NCI-H146 treated with DMSO at 0.1 percent for 48 hours (cell line): ENCODE data around the gene STK11.

ENCODE experiments used
- DNase-seq: peaks from one replicate; lab custom pipeline; 2025; ENCODE audit not compliant: unreplicated experiment; lab: John Stamatoyannopoulos, UW

Gene STK11

DNA sequence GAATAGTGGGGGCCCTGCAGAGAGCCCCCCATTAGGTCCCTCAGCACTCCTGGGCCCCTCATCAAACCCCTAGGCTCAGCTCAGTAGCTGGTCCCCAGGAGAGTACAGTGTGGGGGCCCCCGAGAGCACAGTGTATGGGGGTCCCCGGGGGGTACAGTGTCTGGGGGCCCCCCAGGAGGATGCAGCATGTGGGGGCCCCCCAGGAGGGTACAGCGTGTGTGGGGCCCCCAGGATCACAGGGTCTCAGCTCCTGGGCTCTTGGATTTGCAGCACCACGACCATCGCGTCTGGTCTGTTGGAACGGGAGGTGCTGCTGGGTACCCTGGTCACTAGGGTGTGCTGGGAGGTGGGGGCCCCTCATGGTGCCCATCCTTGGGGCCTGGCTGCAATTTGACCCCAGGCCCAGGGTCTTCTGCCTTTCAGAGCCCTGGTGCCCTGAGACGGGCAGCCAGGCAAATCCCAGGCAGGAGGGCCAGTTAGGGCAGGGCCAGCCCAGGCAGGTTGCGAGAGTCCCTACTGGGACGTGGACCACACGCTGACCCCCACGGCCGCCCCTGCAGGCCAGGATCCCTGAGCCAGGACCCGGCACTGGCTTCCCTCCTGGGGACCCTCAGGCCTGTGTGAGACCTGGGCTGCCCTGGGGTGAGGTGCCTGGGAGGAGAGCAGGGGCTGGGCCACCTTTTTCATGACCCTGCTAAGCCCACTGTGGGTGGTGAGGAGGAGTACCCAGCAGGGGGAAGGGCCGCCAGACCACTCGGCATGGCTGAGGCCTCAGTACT lies 18.7 kb downstream of the STK11 start:
- DNase-seq: no peak

DNA sequence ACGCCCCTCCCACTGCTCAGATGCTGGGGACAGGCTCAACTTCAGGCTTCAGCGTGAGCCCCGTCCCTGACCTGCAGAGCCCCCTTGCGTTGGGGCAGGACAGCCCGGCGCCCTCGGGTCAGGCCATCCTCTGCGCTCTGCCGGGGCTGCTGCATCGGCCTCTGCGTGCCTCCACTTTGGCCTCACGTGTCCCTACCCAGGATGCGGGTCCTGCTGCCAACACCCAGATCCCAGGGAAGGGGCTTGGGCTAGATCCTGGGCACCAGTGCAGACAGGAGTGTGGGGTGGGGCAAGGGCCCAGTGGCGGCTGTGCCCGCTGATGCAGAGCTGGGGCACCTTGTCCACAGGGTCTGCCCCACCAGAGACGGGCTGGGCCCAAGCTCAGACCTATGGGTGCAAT lies 19.3 kb downstream of the STK11 start:
- DNase-seq: no peak

DNA sequence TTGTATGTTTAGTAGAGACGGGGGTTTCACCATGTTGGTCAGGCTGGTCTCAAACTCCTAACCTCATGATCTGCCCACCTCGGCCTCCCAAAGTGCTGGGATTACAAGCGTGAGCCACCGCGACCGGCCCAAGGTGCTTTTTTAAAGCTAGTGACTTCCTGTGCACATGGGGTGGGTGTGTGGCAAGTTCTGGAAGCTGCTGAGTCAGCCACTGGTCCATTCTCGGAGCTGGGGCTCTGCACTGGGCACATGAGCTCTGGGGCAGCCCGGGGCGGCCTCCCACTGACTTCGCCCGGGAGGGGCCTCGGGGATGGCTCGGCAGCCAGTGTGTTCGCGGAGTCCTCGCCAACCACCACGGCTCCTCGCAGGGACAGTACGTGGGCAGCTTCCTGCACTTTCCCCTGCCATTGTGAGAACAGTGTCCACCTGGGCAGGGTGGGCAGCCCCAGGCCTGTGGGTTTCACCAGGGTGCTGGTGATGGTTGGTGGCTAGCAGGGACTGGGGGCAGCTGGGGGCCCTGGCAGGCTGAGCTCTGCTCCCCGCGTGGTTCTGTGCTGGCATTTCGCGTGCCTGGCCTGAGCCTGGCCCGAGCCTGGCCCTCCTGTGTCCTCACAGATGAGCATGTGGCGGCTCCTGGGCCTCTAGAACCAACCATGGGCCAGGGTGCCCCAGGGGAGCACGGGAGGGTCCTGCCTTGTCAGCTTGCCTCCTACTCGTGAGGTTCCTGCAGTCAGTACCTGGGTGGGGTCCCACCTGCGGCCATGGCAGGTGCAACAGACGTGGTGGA lies 20.1 kb downstream of the STK11 start:
- DNase-seq: no peak

DNA sequence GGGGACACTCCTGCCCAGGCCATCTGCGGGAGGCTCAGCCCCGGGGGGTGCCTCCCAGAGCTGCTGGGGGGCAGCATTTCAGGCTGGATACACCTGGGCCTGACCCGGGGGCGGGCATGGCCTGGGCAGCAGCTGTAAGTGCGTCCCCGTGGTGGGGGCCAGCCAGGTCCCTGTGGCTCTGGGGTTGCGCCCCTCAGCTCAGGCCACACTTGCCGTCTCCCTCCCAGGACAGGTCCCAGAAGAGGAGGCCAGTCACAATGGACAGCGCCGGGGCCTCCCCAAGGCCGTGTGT lies 20.6 kb downstream of the STK11 start:
- DNase-seq: no peak

DNA sequence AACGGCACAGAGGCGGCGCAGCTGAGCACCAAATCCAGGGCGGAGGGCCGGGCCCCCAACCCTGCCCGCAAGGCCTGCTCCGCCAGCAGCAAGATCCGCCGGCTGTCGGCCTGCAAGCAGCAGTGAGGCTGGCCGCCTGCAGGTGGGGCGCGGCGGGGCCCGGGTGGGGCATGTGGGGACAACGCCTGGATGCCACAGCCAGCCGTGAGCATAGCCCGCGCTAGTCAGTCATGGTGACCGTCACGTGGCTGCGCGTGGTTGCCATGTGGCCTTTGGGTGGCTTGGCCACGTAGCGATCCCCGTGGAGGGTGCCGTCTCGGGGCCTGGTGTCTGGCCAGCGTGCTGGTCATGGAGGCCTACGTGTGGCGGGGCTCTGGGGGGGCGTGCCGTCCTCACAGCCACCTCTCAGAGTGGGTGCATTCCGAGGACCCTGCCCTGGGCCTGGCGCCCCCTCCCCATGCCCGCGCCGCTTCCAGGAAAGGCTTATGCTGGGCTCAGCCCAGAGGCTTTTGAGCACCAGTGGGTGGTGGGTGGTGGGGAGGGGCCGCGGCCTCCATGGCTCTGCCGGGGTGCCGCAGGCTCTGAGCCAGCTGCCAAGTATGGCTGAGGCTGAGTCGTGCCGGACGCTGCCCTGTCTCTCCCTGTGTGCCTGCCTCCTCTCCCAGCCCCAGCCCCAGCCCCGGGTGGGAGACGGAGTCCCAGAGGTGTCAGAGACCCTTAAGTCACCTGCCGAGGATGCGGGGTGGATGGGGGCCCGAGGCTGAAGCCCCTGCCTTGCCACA lies 21.1 kb downstream of the STK11 start:
- DNase-seq: no peak

DNA sequence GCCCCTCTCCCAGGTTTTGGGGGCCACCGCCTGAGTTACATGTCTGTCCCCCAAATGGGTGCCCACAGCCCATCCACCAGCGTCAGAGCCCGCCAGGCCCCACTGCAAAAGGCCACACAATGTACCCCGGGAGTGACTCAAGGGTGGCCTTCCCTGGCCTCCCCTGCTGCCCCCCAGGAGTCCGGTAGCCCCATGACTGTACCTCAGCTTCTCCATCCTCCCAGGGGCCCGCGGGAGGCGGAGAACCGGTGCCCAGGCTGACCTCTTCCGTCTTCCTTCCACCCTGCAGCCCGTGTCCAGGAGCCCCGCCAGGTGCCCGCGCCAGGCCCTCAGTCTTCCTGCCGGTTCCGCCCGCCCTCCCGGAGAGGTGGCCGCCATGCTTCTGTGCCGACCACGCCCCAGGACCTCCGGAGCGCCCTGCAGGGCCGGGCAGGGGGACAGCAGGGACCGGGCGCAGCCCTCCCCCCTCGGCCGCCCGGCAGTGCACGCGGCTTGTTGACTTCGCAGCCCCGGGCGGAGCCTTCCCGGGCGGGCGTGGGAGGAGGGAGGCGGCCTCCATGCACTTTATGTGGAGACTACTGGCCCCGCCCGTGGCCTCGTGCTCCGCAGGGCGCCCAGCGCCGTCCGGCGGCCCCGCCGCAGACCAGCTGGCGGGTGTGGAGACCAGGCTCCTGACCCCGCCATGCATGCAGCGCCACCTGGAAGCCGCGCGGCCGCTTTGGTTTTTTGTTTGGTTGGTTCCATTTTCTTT lies 21.9 kb downstream of the STK11 start:
- DNase-seq: no peak

DNA sequence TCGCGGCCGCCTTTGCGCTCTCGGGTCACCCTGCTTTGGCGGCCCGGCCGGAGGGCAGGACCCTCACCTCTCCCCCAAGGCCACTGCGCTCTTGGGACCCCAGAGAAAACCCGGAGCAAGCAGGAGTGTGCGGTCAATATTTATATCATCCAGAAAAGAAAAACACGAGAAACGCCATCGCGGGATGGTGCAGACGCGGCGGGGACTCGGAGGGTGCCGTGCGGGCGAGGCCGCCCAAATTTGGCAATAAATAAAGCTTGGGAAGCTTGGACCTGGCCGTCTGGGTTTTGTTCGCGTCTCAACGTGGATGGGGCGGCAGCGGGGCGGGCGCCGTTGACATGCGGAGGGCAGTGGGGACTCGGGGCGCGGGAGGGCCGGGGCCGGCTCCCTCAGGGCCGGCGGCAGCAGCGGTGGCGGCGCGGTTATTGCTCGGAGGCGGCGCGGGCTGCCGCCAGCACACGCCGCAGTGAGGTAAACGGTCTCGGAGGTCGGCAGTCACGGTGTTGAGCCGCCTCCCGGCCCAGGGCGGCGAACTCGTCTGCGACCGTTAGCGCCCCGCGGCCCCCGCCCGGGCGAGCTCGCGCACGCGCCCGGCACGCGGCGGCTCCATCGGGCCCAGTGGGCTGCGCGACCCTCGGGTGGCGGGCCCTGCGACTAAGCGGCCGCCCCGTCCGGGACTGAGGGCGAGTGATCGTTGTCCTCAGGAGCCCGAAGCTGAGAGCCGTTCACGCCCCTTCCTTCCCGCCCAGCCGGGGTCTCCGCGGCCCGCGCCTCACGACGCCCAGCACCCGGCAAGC lies 22.8 kb downstream of the STK11 start:
- DNase-seq: no peak

DNA sequence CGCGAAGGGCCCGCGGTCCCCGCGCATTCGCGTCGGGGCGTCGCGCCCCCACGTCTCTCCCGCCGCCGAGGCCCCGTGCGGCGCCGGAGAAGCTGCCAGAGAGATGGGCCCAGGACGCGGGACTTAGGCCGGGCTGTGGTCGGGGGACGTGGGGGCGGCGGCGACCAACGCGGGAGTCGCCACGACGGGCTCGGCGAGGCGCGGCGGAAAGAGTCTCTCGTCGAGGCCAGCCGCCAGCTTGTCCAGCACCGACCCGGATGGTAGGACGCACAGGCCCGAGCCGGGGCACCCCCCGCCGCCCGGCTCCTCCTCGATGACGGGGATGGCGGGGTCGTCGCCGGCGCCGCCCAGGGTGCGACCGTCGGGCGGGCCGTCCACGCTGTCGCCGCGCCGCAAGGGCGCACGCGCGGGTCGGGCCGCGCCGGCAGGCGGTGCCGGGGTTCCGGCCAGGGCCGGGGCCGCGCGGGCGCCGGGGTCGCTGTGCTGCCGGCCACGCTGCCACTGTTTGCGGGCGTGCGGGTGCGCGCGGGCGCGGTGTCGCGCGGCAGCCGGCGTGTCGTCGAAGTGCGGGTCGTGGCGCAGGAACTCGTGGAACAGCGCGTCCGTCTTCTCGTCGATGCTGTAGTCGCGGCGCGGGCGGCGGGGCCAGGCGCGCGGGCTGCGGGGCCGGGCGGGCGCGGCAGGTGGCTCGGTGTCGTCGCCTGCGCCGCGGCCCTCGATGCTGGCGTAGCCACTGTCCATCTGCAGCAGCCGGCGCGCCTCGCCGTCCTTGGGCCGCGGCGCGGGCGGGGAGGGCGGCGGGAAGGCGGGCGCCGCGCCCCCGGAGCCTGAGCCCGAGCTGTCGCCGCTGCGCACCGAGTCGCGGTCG lies 23.7 kb downstream of the STK11 start:
- DNase-seq: no peak

DNA sequence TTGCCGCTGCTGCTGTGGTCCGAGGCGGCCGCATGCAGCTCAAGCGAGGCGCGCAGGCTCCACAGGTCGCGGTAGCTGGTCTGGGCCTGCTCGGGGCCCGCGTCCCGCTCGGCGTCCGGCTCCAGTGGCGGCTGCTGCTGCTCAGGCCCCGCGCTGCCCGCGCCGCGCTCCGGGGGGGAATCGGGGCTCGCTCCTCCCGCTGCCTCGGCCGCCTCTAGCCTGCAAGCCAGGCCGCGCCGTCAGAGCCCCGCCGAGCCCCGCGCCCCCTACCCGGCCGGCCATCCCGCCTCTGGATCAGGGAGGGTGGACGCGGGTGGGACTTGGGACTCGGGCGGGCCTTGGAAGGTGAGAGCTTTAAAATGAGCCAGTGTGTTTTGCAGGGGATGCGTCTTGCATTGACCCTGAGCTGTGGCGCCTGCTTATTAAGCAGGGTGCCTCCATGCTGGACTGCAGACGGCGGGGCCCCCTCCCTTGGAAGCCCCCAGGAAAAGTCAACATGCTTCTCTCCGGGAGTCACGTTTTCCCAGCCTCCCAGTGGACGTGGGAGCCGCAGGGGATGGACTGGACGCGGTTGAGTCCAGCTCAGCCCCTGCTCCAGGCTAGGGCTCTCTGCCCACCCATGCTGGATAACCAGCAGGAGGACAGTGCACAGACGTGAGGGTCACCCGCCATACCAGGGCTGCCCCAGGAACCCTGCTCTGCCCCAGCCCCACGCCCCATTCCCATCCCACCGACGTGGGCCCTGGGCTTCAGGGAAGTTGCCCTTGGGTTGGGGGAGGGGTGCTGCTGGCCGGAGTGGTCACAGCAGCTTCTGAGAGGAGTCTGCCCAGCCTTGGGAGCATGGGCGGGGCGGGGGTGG lies 24.6 kb downstream of the STK11 start:
- no peak for DNase-seq

DNA sequence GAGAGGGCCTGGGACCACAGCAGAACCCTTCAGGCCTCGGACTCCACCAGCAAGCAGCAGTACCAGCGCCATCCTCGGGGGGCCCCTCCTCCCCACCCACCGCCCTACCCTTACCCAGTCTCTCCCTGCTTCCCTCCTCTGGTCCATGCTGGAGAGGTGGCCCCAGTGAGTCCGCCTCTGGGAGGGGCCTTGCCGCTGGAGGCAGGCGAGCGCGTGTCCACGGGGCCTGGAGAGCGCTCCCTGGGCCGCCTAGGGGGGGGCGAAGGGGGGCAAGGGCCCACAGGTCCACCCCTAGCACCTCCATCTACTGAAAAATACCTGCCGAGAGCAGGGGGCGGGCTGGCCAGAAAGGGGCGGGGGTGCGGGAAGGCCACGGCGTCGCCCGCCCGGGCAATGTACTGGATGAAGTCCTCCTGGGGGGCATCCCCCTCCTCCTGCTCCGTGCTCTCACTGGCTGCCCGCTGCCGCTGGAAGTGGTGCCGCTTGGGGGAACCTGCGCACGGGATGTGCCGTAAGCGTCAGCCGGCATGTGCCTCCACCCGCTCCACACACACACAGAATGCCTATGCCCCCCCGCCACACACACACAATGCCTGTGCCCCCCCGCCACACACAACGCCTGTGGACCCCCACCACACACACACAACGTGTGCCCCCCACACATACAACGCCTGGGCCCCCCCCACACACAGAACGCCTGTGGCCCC lies 25.4 kb downstream of the STK11 start:
- no peak for DNase-seq

DNA sequence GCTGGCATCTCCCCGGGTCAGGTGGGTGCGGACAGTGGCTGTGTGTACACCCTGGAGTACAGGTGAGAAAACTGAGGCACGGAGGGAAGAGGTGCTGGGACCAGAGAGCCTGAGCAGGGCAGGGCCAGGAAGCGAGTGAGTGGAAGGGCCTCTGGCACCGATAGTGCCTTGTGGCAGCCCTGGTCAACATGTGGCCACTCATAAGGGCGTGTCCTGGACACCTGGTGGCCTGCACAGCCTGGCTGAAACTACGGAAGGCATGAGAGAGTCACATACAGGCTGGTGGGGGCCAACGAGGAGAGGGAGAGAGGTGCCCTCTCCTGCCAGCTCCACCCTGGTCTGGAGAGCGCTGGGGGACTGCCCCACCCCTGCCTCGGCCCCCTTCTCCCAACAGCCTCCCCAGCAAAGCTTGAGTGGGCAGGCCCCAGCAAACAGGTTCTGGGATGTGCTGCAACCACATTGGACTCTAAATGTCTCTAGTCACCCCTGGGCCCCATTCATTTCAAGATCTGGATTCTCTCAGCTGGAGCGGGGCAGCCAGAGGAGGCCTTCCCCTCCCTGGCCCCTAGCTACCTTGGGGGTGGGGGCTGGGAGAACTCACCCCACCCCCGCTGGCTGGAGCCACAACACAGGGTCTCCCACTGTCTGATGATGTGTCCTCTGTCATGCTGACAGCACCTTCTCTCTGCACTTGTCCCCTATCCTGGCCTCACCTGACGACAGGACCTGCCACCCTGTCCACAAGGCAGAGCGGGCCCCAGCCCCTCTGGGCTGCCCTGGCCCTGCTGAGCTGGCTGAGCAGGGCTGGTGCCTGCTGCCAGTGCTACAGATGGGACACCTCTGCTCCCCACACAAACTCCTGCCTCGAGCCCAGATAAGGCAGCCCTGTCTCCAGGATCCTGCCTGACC lies 26.4 kb downstream of the STK11 start:
- DNase-seq: no peak

DNA sequence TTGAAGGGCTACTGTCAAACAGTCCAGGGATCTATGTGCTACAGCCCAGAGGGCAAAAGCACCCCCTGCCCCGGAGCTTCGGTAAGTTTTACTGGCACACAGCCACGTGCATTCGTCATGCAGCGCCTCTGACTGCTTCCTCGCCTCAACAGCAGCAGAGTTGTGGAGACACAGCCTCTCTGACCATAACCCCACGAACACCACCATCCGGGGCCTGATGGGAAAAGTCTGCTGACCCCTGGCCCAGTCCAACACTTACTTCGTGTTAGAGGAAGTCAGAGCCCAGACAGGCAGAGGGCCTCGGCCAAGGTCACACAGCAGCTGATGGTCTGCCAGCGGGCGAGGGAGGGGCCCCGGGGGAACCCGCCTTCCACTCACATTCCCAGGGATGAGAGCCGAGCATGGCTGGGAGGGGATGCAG lies 27.1 kb downstream of the STK11 start:
- no peak for DNase-seq

DNA sequence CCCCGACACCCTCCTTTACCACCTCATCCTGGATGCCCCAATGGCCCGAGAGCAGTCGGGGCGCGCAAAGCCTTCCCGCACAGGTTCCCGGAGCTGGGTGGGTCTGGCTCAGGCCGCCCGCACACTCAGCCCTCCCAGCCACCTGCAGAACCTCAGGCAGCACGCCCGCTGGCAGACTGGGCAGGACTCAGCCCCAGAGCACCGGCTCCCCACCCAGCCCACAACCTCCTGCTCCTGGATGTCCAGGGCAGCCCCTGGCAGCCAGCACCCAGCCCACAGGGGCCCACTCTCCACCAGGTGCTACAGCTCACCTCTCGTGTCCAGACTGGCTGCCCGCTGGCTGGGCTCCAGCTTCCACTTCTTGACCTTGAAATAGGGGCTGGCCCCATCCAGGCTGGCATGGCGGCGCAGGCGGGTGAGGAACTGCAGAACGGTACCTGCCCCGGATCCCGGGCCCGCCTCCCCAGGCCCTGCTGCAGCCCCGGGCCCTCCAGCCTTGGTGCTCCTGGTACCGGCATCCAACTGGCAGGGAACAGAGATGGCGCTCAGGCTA lies 27.6 kb downstream of the STK11 start:
- DNase-seq: no peak

DNA sequence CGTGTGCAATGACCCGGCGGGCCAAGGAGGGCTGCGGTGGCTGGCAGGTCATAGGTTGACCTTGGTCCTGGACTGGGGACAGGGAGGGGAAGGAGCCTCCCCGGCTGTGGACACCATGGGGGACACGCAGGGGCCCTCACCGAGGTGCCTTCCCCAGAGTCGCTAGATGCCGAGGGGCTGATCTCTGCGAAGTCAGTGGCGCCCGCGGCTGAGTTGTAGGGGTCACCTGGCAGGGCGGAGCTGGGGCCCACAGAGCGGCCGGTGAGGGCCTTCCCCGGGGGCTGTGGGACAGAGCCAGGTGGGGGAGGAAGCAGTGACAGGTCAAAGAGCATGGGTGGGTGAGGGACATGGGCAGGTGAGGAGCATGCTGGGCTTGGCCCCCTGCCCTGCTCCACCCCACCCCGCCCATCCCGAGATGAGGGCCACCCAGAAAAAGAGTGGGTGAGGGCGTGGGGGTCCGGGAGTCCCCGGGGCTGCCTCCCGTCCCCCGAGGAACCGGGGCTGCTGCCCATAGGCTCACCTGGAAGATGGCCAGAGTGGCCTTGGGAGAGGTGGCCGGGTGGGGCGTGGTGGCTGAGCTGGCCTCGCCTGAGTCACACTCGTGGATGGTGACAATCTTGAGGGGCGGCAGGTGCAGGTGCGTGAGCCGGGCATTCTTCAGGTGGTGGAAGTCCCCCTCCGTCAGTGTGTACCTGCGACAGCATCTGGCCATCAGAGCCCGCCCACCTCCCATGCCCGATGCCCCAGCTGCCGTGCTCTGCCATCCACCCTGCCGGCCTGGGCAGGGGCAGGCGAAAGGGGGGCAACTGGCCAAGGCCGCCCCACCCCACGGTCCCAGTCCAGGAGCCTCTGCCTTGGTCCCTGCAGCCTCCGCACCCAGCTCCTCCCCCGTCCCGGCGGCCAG lies 28.7 kb downstream of the STK11 start:
- DNase-seq: no peak

DNA sequence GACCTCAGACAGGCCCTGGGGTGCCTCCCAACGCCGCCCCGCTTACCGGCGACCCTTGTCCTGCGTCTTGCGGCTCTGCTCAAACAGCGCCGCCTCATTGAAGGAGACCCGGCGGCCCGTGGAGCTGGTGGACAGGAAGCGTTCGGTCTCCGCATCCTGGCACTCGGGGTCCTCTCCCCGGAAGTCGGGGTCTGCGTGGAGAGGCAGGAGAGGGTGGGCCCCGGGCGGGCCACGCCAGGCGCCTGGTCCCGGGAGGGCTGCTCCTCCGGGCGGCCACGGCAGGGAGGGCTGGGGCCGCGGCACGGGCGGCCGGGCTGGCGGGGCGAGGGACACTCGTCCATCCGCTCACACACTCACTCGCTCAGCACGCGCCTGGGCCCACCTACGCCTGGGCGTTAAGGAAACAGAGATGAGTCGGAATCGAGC lies 29.4 kb downstream of the STK11 start:
- no peak for DNase-seq
